CD4-positive, CD25-positive, alpha-beta regulatory T cell (primary cell): Measurements from ENCODE around the gene QKI. TPM values are rescaled to one million over a fixed set of nuclear protein-coding genes. Genes with fewer than 3 reads are reported as not detected.

ENCODE experiments used
- ATAC-seq, 2 donors: fragments of 150-1000 bp; cut with Tn5 transposase; one replicate each; pipeline ENCODE4 v1.10.0; 2021; ENCODE audit warnings: low read depth in 2 of 2, moderate number of reproducible peaks in 2 of 2, moderate library complexity in 1 of 2
- DNase-seq, 3 donors: peaks; one replicate each; pipeline versions ENCODE4 v3.0.0 to v3.0.0-alpha.2; 2012 to 2022; ENCODE audit warnings: mixed read lengths in 1 of 3
- H3K27ac ChIP-seq: one replicate; pipeline ENCODE4 v1.7.0; 2013; ENCODE audit warnings: mild to moderate bottlenecking, low read length; ENCODE audit not compliant: insufficient read depth, poor library complexity, severe bottlenecking
- H3K27me3 ChIP-seq: one replicate; pipeline ENCODE4 v1.7.0; 2013; ENCODE audit warnings: low read length; ENCODE audit not compliant: control insufficient read depth, insufficient read depth
- H3K36me3 ChIP-seq: one replicate; pipeline ENCODE4 v1.7.0; 2013; ENCODE audit warnings: mild to moderate bottlenecking, low read length, moderate library complexity; ENCODE audit not compliant: control insufficient read depth, insufficient read depth
- H3K4me1 ChIP-seq: 2 replicates; pipeline ENCODE4 v1.7.0; 2013; ENCODE audit warnings: mild to moderate bottlenecking, low read length; ENCODE audit not compliant: insufficient read depth, control insufficient read depth, poor library complexity, severe bottlenecking
- H3K4me3 ChIP-seq: one replicate; pipeline ENCODE4 v1.7.0; 2013; ENCODE audit warnings: low read depth, mild to moderate bottlenecking, low read length, moderate library complexity
- H3K9me3 ChIP-seq, 2 experiments: 1 replicate in 1 of 2; 2 replicates in 1 of 2; pipeline ENCODE4 v1.7.0; 2013; ENCODE audit warnings: low read length in 2 of 2, mild to moderate bottlenecking in 1 of 2, moderate library complexity in 1 of 2; ENCODE audit not compliant: control insufficient read depth in 2 of 2
- H3K27ac Mint-ChIP-seq, 3 donors: one replicate each; pipeline ENCODE4 v1.8.0; 2020 to 2022; ENCODE audit warnings: mild to moderate bottlenecking in 3 of 3, mixed read lengths in 3 of 3, moderate library complexity in 2 of 3
- H3K27me3 Mint-ChIP-seq: one replicate; pipeline ENCODE4 v1.8.0; 2022; ENCODE audit warnings: mild to moderate bottlenecking, mixed read lengths
- H3K36me3 Mint-ChIP-seq: one replicate; pipeline ENCODE4 v1.8.0; 2020; ENCODE audit warnings: mixed read lengths
- H3K4me1 Mint-ChIP-seq, 4 donors: one replicate each; pipeline ENCODE4 v1.8.0; 2020 to 2022; ENCODE audit warnings: mixed read lengths in 4 of 4, mild to moderate bottlenecking in 1 of 4
- H3K4me3 Mint-ChIP-seq, 4 donors: one replicate each; pipeline ENCODE4 v1.8.0; 2020 to 2022; ENCODE audit warnings: mild to moderate bottlenecking in 4 of 4, mixed read lengths in 4 of 4, moderate library complexity in 3 of 4
- H3K9me3 Mint-ChIP-seq, 7 donors: one replicate each; pipeline ENCODE4 v1.8.0; 2020 to 2022; ENCODE audit warnings: mixed read lengths in 7 of 7, mild to moderate bottlenecking in 3 of 7, moderate library complexity in 2 of 7
- polyA plus RNA-seq, 4 donors: library from polyadenylated mRNA; unstranded; fragments of 300-500 nt; fragmentation: Illumina TruSeq; gene quantifications; one replicate each; pipeline ENCODE4 v1.2.3, GENCODE V29; 2021
- total RNA-seq: library from RNA; stranded (reverse); gene quantifications from one replicate; pipeline ENCODE4 v1.2.3, GENCODE V29; 2022

QKI gene
- total and polyA plus RNA-seq, 5 donors from 2014 or later = 10.0 to 89.7 (median 17.2) TPM

DNA sequence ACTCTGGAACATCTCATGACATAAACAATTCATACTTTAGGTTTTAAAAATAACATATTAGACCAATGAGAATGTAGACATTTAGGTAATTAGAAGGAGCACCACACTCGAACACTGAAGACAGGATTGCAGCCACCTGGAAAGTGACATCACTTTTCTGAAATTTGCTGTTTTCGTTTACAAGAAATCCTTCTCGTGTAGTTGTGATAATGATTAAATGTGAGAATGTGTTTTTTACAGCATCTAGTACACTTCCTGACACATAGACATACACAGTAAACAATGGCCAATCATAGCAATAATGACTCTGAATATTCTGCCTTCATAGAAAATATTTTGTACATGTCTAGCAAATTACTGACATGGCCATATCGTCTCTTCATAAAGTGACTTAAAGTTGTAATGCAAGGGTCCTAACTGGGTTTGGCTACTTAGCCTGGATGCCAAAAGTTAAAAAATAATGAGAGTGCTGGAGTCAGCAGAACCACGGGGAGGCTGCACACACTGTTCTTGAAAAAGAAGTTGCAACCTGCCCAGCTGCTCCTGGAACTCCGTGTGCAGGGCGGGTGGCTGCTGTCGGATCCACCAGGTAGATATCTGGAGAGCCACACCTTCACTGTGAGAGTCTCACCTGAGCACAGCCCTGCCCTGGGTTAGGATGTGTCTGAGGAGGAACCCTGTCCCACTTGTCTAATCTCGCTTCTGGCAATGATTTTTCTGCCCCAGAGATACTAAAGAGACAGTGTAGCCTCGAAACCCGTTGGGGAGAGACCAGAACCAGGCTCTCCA is 212.9 kb downstream of the QKI start:
- no peaks in the 10 kb centered on the region for H3K27me3 ChIP-seq
- ATAC-seq = no peak
- H3K36me3 Mint-ChIP-seq = no peaks in the 10 kb centered on the region

More for the DNA sequence above, 212.9 kb downstream of the QKI start:
- no peak overlapping the region for H3K4me3 Mint-ChIP-seq
- no peaks in the 10 kb centered on the region for H3K9me3 ChIP-seq
- no peaks in the 10 kb centered on the region for H3K4me1 Mint-ChIP-seq
- H3K36me3 ChIP-seq = no peaks in the 10 kb centered on the region
- no peaks in the 10 kb centered on the region for H3K27me3 Mint-ChIP-seq
- H3K4me1 ChIP-seq = no peaks in the 10 kb centered on the region
- no peak for DNase-seq
- peaks cover 0 to 2% (median 0%) of the 10 kb centered on the region in 7 donors for H3K9me3 Mint-ChIP-seq
- no peak overlapping the region for H3K27ac ChIP-seq
- H3K27ac Mint-ChIP-seq = no peak overlapping the region
- H3K4me3 ChIP-seq = no peak overlapping the region
